Effector CD4-positive, alpha-beta T cell (primary cell): ENCODE data around the gene TXNDC11.

Source experiments
- DNase-seq: peaks from one replicate; pipeline ENCODE4 v3.0.0-alpha.2; 2020

The TXNDC11 gene

DNA sequence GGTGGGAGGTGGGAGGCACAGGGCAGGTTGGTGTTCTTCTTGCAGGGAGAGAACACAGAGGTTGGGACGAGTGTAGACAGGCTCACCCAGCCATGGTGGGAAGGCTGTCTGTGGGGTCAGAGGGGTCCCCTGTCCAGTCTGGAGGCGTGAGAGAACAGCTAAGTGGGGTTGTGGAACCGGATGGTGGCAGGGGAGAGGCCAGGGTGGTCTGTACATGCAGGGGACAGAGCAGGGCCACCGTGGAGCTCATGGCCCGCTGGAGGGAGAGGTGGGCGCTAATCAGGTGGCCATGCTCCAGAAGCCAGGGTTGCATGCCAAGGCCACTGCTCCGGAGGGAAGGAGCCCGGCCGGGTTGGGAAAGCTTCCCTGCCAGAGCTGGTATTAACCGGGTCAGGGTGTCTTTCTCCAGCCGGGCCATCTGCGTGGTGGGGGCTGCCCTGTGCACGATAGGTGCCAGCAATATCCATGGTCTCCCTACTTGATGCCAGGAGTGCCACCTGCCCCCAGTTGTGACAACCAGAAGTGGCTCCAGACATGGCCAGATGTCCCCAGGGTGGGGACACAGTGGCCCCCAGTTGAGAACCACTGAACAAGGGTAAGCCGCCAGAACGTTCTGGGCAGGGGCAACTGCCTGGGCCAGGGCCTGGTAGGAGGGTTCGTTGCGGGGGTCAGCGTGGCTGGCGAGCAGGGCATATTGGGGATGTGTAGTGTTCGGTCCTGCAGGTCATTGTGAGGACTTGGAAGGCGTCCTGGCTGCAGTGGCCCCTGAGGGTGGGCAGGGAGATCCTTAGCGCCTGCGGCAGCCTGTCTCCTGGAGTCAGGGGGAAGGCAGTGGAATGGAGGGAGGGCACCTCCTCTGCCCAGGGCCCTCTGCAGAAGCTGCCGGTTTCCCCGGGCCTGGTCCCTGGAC lies 69.3 kb downstream of the TXNDC11 start:
- DNase-seq = no peak

DNA sequence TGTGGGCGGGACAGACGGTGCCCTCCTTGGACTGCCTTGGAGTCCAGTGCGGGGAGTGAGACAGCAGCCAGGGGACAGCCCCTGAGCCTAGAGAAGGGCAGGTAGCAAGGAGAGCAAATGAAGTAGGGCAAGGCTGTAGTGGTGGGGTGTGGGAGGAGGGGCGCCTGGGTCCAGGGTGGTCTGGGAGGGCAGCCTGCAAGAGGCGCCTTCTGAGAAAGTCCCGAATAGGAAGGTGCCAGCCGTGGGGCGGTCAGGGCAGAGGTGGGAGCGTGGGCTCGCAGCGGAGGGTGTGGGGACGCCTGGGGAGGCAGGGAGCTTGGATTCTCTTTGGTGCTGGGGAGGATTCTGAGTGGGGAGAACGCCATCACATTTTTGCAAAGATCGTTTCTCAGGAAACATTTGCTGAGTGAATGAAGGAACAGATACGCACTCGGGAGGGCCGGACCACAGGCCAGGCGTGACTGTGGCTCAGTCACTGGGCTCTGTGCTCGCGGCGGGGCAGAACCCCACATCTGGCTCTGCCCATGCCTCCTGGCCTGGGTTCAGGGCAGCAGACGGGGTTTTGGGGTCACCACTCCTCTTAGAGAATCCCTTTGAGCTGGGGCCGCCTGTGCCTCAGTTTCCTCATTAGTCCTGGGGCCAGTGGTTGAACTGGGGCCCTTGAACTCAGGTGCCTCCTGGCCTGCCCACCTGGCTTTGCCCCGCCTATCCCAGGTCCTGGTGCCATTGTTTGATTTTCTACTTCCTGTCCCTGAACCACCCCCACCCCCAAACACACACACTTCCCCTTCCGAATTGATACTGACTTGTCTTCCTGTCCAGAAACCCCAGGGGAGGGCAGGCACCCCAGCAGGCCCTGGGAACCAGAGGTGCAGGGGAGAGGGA lies 70.2 kb downstream of the TXNDC11 start:
- DNase-seq = no peak

DNA sequence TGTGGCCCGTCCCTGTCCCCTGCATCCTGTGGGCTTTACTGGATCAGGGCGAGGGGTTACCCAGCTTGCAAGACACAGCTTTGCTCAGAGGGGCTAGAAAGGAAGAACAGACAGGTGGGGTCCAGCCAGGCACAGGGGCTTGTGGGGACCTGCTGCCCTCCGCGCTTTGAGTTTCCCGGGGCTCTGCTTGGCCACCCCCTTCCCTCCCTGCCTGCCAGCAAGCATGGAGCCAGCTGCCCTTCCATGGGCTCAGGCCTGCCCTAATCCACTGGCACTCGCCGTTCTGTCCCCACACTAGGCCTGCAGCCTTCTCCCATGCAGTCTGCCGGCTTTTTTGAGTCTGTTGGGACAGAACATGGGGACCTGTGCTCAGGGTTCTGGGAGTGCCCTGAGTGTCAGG lies 71.0 kb downstream of the TXNDC11 start:
- no peak for DNase-seq

DNA sequence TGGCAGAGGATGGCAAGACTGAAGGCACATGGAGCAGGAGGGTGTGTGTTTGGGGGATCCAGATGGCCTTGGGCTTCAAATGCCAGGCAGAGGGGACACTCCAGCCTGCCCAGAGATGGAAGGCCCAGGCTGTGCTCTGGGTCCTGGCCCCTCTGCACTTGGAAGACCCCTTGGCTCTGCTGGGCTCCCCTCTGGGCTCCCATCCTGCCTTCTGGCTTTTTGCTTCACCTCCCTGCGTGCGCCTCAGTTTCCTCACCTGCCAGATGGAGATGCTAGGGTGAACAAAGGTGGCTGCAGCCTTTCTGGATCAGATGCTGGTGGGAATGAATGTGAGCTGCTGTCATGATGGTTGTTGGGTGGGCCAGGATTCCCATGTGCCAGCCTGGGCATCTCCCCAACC lies 71.4 kb downstream of the TXNDC11 start:
- DNase-seq = no peak

DNA sequence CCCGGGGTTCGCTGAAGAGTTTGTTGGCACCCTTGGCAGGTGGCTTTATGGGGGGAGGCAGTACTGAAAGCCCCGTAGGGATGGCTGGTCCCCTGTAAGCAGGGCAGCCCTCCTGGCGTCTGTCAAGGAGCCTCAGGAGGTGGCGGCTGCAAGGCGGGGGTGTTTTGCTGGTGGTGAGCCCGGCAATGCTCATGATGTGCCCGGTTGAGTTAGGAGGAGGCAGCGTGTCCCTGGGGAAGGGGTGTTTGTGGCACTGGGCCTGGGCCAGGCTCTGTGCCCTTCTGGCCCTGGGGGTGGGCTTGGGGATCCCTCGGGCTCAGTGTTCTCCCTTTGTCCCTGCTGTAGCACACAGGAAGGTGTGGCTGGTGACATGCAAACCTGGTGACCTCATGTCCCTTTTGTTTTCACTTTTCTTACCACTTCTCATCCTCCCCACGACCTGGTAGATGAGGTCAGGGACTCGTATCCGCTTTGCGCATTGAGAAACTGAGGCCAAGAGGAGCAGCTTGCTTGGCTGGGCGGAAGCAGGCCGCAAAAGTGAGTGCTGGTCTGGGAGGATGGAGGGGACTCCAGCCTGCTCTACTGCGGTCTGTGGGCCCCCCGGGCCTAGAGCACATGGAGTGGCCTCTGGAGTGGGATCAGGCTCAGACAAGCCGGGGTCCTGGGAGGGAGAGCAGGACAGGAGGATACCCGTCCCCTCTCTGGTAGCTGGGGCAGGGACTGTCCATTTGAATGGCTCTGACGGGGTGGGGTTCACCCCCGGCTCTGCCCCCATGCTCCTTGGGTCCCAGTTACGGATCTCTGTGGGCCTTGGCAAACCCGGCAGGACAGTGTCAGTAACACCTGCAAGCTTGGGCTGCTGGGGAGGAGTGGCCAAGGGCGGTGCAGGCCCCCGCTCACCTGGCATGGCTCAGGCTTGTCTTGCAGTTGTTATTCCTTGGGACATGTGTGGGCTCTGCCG lies 72.2 kb downstream of the TXNDC11 start:
- DNase-seq = no peak

DNA sequence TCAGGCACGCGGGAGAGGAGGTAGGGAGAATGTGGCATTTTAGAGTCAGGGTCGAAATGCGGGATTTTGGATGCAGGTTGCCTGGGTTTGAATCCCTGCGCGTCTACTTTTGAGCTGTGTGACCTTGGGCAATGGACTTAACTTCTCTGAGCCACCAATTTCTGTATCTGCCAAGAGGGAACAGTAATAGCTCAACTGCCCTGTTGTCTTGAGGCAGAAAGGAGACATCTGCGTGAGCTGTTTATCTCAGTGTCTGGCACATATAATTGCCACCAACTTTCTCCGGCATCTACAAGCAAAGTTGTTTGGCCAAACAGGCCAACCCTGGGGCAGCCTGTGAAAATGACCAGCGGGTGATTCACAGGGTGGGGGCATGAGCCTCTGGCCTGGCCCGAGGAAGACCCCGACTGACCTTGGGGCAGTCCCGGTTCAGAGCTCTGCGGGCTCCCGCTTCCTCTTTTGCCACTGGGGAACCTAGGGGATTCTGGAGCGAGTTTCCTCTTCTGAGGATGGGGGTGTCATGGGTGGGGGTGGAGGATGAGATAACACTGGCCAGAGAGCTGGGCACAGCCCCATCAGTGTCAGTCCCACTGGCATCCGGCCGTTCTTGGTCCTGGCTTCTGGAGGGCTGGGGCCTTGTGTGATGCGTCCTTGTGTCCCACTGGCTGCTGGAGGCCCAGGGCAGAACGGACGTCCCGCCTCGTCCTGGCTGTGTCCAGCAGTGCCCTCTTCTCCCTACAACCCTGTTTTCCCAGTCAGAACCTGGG lies 73.1 kb downstream of the TXNDC11 start:
- no peak for DNase-seq

DNA sequence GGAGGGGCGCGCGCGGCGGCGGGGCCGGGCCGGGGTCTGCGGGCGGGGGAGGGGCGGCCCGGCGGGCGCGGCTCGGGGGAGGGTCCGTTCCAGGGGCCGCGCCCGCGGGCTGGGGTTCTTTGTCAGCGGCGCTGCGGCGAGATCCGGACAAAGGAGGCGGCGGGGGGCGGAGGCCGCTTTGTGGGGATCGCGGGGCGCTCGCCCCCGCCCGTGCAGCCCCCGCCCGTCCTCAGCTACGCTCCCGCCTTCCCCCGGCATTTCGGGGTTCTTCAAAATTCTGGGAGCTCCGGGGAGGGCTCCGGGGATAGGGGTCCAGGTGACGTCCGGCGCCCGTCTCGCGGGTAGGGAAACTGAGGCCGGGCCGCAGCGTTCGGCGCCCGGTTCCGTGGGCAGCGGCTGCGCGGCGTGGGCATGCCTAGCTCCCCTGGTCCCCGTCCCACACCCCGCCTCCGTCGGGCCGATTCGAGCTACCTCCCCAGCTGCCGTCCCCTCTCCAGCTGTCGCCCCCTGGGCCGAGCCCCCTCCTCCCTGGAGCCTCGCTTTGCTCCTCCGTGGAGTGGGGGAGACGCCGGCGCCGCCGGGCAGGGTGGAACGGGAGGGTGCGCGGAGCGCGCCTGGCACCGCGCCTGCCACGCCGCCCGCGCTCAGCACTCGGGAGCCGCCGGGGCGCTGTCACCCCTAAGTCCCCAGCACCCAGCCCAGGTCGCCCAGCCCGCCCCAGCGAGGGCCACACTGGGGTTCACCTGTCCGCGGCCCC lies 73.9 kb downstream of the TXNDC11 start:
- no peak for DNase-seq

DNA sequence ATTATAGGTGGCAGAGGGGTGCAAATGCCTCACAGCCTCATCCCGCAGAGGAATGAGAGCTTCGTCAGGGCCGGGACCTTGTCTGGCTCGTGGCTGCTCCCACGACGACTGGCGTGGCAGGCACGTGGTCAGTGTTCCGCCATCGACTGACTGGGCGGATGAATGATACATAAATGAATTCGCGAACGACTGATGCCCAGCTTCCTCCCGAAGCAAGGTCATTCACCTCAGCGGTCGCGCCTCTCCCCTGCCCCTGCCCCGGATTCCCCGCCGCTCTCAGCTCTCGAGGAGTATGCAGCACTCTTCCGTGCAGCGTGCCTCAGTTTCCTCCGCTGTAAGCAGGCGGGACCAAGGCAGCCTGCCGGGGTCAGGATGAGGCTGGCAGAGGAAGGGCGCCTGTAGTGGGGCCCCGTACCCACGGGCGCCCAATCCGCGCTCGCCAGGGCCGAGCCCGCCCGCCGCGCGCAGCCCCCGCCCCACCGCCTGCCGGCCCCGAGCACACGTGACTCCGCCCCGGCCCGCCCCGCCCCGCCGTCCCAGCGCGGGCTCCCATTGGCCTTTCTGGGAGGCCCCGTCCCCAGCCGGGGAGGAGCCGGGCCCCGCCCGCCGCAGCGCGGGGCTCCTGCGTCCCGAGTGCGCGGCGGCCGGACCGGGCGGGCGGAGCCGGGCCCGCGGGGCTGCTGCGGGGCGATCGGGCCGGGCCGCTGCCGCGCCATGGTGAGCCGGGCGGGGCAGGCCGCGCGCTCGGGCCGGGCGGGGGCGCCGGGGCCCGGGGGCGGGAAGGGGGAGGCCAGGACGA lies 74.6 kb downstream of the TXNDC11 start, which contains the start of gene SNN:
TSS of gene SNN (plus strand) at position 632 of the 799 bp plus-strand sequence. CDS start 7,605 bp downstream, outside the sequence.
- peak; percentile 82 for DNase-seq

DNA sequence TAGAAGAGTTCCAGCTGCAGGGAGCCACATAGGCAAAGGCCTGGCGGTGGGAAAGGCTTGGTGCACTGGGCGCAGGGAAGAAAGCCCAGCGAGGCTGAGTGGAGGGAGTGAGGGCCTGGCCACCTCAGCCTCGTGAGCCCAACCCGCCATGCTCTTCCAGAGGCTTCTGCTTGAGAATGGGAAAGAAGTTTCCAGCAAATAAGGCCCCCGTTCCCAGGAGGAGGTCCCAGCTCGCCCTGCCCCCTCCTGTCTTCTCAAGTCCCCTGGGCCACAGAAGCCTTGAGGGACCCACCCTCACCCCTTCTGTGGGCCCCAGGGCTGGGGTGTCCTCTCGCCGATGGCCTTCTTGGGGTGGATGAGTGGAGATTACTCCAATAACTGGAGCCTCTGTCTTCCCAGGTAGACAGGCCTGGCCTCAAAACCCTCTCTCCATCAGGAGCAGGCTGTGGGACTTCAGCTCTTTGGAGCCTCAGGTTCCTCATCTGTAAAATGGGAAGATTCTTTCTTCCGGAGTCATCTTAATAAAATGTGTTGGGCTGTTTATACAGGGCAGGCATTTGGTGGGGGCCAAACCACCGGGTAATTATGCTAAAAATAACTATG lies 75.3 kb downstream of the TXNDC11 start:
- no peak for DNase-seq

DNA sequence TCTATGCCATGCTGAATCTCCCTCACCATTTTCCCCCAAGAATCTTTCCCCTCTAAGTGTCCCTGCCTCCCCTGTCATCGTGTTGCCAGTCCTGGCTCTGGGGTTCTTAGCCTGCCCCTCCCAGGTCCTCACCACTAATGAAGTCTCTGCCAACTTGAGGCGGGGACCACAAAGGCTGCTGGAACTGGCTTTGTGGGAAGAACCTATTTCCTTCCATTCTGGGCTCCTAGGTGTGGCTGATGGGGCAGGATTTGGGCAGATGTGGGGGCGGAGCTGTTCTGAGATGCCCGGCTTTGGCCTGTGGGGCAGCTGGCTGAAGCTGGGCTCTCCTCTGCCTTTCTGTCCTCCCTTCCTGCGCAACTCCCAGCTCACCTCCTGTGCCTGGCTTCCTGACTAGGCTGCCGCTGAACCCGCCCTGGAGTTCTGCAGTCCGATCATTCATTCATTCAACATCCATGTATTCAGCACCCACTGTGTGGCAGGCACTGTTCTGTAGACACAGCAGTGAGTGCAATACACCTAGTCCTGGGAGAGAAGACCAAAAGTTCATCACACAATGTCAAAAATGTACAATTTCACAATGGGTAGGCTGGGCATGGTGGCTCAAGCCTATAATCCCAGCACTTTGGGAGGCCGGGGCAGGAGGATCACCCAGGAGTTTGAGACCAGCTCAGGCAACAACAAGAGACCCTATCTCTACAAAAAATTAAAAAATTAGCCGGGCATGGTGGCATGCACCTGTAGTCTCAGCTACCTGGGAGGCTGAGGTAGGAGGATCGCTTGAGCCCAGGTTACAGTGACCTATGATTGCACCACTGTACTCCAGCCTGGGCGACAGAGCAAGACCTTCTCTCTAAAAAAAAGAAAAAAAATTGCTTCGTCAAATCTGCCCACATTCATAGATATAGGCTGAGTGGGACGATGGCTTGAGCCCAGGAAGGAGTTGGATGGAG lies 76.3 kb downstream of the TXNDC11 start:
- no peak for DNase-seq

DNA sequence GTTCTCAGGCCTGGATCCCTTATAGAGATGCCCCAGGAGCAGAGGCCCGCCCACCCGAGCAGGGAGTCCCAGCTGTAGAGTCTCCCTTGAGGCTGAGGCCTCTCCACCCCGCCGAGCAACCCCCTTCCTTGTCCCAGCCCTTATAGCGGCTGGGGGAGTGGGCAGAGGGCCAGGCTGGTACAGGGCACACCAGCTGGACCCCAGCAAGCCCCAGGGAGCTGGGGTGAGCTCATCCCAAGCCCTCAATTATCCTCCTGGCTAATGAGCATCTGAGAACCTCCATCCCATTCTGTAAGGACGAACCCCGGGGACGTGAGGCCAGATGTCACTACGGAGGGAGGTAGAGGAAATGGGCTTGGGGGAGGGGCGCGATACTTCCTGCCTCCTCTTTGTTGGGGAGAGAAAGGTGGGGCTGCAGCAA lies 77.6 kb downstream of the TXNDC11 start:
- peak; percentile 40 for DNase-seq

DNA sequence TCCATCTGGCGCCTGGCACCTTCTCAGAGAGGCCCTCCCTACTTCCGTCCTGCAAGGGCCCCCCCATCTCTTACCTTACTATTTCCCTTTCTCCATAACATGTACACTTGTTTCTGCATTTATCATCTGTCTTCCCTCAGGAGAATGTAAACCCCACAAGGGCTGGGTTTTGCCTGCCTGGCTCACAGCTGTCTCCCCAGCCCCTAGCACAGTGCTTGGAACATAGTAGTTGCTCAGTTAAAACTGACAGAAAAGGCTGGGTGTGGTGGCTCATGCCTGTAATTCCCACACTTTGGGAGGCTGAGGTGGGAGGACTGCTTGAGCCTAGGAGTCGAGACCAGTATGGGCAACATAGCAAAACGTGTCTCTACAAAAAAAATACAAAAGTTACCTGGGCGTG lies 80.1 kb downstream of the TXNDC11 start:
- no peak for DNase-seq

DNA sequence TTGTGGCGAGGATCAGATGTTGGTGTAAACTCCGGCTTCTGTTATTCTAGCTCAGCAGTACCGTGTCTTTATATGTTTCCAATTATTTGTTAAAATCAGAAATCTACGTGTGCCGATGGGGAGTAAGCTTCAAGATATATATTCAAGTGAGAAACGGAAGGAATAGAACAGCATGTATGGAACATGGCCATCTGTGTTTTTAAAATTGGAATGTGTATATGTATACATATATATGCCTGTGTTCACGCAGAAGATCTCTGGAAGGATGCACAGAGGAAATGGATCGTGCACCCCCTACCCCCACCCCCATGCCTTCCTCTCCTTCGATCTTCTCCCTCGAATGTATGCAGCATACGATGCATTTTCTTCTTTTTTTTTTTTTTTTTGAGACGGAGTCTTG lies 82.1 kb downstream of the TXNDC11 start:
- DNase-seq = no peak

DNA sequence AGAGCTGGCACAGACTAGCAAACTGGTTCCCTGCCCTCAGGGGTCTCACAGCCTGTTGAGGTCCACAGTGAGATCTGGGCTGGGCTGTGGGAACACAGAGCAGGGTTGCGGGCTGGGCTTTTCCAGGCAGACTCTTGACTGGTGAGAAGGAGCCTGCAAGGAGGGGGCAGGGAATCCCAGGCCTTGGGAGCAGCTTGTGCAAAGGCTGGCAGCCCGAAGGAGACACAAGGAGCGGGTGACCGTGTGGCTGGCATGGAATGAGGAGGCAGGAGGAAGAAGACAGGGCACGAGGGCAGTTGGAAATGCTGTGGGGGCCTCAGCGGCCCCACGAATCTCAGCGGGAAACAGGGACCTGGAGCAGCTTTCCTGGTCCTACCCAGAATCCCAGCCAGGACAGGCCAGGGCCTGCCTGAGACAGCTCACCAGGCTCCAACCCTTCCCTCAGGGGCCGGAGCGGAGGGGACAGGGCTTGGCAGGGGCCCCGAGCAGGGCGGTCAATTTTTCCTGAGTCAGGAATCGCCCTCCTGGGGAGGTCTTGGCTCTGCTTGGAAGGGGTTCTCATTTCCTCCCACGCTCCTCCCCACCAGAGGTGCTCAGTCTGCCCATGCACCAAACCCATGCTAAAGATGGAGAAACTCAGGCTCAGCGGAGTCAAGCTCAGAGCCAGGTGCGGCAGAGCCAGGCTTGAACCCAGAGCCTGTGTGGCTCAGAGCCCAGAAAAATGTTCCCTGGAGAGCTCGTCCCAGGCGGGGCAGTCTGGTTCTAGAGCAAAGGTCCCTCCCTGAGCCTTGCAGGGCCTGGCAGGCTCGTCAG lies 83.6 kb downstream of the TXNDC11 start:
- no peak for DNase-seq

DNA sequence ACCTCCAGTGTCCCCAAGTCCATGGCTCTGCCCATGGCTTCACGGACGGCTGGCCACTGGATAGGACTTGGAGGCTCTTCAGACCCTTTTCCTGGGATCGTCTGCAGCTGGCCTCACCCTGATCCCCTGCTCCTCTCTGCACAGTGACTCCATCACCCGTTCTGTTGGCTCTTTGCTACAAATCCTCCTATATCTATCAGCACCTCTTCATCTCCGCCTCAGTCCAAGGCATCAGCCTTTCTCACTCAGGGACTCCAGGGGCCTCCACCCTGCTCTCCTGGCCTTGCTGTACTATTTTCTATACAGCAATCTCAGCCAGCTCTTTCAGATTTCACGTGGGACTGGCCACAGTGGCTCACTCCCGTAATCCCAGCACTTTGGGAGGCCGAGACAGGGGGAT lies 85.1 kb downstream of the TXNDC11 start:
- DNase-seq = no peak

DNA sequence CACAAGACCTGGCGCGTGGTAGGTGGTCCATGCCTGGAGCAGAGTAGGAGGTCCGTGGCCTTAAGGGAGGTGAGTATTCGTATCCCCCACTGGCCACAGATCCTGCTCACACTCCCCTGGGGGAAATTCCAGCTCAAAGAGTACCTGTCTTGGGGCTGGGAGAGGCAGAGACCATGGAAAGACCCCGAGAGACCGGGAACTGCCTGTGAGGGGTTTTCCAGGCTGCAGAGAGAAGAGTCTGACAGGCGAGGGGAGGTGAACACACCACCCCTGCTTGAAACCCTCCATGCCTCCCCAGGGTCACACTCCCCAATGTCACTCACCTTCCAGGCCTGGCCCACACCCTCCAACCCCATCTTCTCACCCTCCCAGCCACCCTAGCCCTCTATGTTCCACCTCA lies 87.0 kb downstream of the TXNDC11 start:
- DNase-seq = no peak

DNA sequence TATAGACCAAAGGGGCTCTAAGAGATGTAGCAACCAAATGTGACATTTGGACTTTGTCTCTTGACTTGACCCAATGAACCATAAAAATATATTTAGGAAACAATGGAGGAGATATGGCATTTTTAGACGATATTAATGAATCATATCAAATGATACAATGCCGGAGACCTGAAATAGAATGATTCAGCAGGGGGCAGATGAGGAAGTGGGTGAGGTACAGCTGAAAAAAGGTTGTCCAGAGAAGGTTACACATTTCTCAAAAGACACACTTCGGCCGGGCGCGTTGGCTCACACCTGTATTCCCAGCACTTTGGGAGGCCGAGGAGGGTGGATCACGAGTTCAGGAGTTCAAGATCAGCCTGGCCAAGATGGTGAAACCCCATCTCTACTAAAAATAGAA lies 90.9 kb downstream of the TXNDC11 start:
- DNase-seq = no peak
